ENCODE results near the gene SORCS3.

The SORCS3 gene

GRCh38 chr10:105112862-105113261 is 471.8 kb downstream of the SORCS3 start:
- DNase-seq (ENCODE audit: low spot score): no peak

DNA sequence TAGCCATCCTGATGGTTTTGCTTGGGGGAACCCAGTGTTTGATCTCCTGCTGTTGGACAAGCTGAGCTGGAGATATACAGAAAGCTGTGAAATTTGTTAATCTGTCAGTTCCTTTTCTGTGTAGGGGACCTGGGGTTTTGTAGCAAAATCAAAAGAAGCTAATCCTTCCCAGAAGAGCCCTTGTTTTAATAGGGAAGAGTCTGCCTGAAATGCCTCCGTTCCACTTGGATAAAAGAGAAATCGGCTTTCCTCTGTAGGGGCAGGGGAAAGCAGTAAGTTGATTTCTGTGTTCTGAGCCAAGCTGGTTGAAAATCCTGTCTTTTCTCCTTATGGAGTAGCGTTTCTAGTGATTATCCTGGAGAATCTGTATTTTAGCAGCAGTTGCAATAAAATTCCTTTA is 472.6 kb downstream of the SORCS3 start:
- no peak for DNase-seq (ENCODE audit: low spot score)

- DNase-seq (ENCODE audit: low spot score): no peak
These were observed 480.7 kb downstream of the SORCS3 start for GRCh38 chr10:105121743-105122142.

DNA sequence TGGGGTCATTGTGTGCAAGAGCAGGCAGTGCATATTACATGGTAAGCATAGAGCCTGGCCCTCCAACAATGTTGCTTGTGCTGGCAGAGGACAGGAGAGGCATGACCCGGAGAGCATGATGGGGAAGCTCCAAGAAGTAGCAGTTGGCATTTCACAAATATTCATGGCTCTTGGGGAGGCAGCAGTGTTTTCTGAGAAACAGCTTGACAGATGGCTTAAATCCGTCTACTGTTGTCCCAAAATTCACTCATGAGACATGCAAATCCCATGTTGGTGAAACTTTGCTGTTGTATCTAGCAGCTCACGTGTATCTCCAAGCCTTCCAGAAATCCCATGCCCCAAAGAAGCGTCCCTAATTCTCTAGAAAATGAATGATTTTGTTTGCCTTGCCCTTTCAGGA is 487.0 kb downstream of the SORCS3 start:
- no peak for DNase-seq (ENCODE audit: low spot score)

DNA sequence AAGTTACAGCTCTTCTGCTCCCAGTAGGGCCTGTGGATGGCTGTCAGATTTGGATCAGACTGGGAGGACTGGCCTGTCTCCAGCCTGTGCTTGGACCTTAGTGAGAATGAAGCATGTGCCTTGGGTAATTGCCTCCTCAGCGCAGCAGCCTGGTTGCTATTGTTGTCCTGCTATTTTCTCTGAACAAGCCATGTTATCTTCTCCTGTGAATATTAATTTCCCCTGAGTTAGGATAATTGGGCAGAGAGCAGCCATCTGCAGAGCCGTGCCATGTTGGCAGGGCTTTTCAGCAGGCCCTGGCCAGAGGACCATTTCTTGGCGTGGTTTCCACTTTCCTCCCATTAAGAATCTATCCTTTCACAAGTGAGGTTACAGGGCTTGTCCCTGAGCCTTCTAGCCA is 497.3 kb downstream of the SORCS3 start:
- no peak for DNase-seq (ENCODE audit: low spot score)

DNA sequence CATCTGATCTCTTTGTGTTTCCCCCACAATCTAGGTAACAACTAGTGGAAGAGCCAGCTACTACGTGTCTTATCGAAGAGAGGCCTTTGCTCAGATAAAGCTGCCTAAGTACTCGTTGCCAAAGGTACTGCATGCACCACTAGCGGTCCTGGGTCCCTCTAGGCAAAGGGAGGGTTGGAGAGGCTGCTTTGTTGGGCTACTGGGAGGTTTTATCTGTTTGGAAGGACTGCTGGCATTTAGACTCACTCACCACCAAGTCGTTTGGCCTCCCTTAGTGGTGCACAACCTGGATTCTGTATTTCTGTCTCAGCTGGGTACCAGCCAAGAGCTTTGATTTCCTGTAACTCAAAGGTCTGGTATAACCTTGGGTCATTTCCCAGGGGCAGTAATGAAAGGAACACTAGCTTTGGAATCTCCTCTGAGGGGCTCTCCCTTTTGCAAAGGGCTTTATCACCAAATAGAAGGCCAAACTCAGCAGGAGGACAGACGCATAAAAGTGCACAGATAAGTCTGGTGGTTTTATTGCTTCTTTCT is 498.3 kb downstream of the SORCS3 start:
- DNase-seq (ENCODE audit: low spot score): no peak

DNA sequence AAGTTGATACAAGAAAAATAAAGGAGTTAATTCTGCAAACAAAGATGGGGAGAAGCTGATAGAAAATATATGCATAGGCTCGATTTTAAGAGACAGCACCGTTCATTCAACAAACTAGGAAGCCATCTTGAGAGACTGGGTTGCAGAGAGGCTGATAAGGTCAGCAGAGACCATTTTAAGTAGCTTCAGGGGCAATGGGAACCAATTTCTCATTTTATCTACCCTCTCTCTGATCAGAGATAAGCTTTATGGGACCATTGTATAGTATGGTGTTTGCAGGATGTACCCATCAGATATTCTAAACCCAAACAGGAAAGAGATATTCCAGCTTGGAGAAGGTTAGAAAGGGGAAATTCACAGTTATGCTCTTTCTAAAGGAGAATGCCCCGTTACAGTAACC is 499.5 kb downstream of the SORCS3 start:
- DNase-seq (ENCODE audit: low spot score): no peak

- DNase-seq (ENCODE audit: low spot score): no peak
These were observed 504.6 kb downstream of the SORCS3 start for GRCh38 chr10:105145711-105146110.

DNA sequence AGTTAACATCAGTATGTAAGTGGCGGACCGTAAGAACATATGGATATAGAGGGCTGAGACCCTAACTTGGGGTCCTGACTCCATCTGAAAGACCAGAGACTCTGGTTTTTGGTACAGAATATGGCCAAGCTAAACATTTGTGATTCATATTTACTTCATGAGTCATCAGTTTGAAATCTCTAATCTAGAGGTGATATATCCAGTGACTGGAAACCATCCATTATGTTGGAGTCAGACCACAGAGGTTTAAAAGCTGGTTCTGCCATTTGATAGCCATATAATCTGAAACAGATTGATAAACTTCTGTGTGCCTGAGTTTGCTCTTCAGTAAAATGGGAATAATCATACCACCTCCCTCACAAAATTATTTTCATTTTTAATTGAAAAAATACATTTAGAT is 505.3 kb downstream of the SORCS3 start:
- no peak for DNase-seq (ENCODE audit: low spot score)

- no peak for DNase-seq (ENCODE audit: low spot score)
These were observed 507.4 kb downstream of the SORCS3 start for GRCh38 chr10:105148456-105148855.

- DNase-seq (ENCODE audit: low spot score): no peak
These were observed 507.8 kb downstream of the SORCS3 start for GRCh38 chr10:105148921-105149320.

DNA sequence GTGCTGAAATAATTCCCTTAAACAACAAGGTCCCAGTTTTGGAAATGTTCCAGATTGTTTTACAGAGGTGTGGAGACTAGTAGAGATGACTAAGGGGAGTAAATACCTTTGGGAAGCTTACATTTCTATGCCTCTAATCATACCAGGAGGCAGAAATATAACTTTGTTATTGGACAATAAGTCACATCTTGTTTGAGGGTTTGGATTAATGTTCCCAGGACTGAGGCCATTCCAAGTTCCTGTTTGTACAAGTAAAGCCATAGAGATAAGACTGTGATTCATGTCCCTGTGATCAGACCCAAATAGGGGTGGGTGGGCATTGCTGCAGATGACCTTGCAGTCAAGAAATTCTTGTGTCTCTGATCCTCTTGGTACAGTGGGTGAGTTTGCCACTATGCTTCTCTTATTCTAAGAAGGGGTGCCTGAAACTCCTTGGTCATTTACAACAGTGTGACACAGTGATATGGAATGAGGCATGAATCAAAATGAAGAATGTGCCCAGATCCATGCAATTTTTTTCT is 508.3 kb downstream of the SORCS3 start:
- no peak for DNase-seq (ENCODE audit: low spot score)

- no peak for DNase-seq (ENCODE audit: low spot score)
These were observed 509.3 kb downstream of the SORCS3 start for GRCh38 chr10:105150259-105150880.

DNA sequence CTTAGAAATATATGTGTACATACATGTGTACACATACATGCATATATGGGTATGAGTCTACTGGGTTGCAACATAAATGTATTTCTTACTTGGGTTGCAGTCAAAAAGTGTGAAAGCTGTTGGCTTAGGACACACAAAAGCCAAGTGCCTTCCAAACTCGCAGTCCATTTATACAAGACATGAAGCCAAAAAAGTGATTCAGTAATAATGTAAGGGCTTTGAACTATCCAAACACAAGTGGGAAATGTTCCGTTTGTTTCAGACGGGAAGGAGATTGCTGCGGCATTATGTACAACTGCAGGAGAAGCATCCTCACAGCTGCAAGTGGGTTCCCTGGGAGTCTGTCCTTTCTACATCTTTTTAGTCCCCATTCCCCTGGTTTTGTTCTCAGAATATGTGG is 513.6 kb downstream of the SORCS3 start:
- DNase-seq (ENCODE audit: low spot score): no peak

DNA sequence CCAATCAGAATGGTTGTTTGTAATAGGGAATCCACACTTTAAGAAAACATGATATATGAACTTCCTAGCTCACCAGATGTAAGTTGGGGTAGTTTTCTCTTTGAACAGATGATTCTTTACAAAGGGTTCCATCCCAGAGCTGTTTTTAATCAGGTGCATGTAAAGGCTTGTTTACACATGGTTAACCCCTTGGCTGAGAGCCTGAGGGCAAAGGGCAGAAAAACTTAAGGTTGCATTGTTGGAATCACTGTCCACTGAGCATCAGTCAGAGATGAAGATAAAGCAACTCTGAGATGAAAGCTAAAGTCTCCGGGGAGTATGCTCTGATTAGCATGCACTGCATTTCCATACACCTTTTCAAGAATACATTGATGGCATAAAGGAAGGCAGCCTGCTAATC is 518.2 kb downstream of the SORCS3 start:
- DNase-seq (ENCODE audit: low spot score): no peak

DNA sequence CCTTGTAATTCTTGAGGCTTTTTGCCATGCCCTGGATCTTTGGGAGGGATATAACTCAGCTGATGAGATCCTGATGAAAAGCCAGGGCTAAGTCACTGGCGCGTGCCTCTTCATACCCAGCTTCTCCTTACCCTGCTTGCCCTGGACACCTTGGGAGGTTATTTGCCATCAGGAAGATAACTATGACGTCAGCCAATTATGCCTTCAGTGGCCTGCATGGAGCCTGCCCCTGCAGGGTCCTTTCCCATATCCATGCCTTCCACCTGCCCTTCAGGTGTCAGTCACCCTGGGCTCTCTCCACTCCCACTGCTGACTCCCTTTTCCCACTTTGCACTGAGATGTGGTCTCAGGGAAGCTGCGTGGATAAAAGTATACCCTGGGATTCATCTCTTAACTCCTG is 520.1 kb downstream of the SORCS3 start:
- no peak for DNase-seq (ENCODE audit: low spot score)

GRCh38 chr10:105161767-105162166 is 520.7 kb downstream of the SORCS3 start:
- DNase-seq (ENCODE audit: low spot score): no peak

DNA sequence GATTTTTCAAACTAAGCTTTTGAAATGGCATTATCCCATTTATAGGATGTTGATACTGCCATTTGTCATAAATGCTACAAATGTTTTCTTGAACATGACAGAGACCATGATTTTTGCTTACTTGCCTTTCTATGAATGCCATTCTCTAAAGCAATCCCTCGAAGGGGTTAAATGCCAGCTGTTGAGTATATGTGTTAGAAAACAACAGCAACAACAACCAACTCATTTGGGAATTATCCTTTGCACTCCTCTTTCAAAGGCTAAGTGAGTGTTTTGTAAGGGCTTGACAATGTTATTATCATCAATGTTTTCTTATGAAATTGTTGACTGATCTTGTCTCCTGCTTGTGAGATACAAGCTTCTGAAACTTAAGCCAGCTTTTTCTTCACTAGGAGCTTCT is 529.4 kb downstream of the SORCS3 start:
- DNase-seq (ENCODE audit: low spot score): no peak

DNA sequence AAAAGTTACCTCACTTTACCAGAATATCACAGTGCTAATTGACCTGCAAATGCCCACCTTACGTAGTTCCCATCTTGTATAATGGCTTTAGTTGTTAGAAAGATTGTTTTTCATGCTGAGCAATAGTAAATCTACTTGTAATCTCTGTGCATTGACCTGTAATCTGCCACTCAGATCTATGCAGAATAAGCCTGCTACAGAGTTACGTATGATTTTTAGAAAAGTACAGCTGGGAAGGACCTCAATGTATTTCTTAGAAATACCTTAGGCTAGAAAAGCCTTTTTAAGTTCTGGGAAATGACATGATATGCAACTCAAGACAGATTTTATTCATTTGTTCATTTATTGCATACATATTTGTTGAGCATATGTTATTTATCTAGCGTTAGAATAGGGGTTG is 530.9 kb downstream of the SORCS3 start:
- DNase-seq (ENCODE audit: low spot score): no peak

GRCh38 chr10:105181626-105182025 is 540.5 kb downstream of the SORCS3 start:
- DNase-seq (ENCODE audit: low spot score): no peak

DNA sequence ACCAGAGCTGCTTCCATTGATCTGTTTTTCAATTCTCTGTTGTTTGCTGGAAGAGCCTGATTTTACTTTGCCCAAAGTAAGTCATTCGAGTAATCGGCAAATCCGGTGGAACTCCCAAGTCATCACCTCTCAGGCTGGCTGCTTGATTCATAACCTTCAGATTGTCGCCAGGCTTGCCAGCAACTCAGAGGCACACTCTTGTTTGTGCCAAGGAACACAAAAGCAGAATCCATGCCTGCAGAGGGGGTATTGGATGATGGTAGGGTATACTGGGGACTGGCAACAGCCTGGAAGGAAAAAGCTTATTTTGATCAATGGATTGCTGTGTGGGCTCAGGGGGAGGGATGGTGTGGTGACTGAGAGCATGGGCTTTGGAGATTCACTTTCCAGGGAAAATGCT is 542.4 kb downstream of the SORCS3 start:
- no peak for DNase-seq (ENCODE audit: low spot score)

DNA sequence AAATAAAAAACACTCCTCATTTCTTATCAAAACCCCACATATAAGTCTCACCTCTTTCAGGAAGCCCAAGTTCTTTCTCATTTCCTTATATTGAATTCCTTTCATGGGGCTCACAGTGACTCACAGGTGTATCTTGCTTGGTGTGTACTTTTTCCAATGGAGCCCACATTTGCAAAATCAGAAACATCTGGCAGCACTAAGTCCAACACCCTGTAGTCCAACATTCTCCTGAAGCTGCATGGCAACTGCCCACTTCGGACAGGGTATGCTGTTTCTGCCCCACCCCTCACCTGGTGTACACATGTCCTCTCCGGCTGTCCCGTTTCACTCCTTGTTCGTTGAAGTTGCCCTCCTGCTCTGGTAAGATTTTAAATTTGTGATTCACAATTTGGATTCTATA is 544.1 kb downstream of the SORCS3 start:
- DNase-seq (ENCODE audit: low spot score): no peak

DNA sequence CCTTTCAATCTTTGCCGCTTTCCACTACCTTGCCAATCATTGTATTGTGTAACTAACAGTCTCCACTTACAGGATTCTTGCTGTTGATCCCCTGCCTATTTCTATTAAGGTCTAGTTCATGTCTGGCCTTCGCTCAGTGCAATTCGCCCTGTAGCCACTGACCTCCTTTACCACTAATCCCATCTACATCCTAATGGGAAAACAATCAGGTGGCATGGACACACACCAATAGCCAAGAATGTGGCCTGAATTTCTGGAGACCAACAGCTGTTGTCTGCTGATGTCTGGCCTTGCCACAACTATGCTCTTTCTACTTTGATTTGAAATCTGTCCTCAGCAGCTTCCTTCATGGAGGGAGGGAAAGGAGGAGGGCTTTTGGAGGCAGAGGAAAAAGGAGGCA is 546.2 kb downstream of the SORCS3 start:
- no peak for DNase-seq (ENCODE audit: low spot score)

GRCh38 chr10:105188737-105189462 is 547.8 kb downstream of the SORCS3 start:
- no peak for DNase-seq (ENCODE audit: low spot score)

Data from D341Med (cell line).